Neural progenitor cell (in vitro differentiated cells): ENCODE data around the gene KRT6B. TPM values are rescaled to one million over a fixed set of nuclear protein-coding genes. Genes with fewer than 3 reads are reported as not detected.

Experiments used
- DNase-seq: peaks from one replicate; pipeline ENCODE4 v3.0.0-alpha.2; 2016; ENCODE audit warnings: low spot score
- H2AFZ ChIP-seq: fragments of 200-600 bp; sonication (generic); replicated peaks from 2 replicates; pipeline ENCODE4 v1.6.1; 2016; ENCODE audit warnings: antibody characterized with exemption
- H3F3A ChIP-seq: fragments of 200-600 bp; sonication (generic); 2 replicates; pipeline ENCODE4 v1.6.1; 2016; ENCODE audit warnings: antibody characterized with exemption, low read depth
- H3K27ac ChIP-seq: fragments of 200-600 bp; sonication (generic); 2 replicates; pipeline ENCODE4 v1.5.1; 2016; ENCODE audit warnings: mild to moderate bottlenecking
- H3K27me3 ChIP-seq: fragments of 200-600 bp; sonication (generic); 2 replicates; pipeline ENCODE4 v1.6.1; 2016; ENCODE audit warnings: mild to moderate bottlenecking, moderate library complexity
- H3K36me3 ChIP-seq: fragments of 200-600 bp; sonication (generic); 2 replicates; pipeline ENCODE4 v1.5.1; 2016
- H3K4me1 ChIP-seq: fragments of 200-600 bp; sonication (generic); 2 replicates; pipeline ENCODE4 v1.6.1; 2016; ENCODE audit warnings: mixed run types
- H3K4me2 ChIP-seq: fragments of 200-600 bp; sonication (generic); 2 replicates; pipeline ENCODE4 v1.6.1; 2016
- H3K4me3 ChIP-seq: fragments of 200-600 bp; sonication (generic); 2 replicates; pipeline ENCODE4 v1.5.1; 2016
- H3K79me2 ChIP-seq: fragments of 200-600 bp; sonication (generic); 2 replicates; pipeline ENCODE4 v1.6.1; 2016; ENCODE audit warnings: low read depth
- H3K9ac ChIP-seq: fragments of 200-600 bp; sonication (generic); 2 replicates; pipeline ENCODE4 v1.6.1; 2016
- H3K9me3 ChIP-seq: fragments of 200-600 bp; sonication (generic); 2 replicates; pipeline ENCODE4 v1.5.1; 2016; ENCODE audit warnings: low read depth
- H4K20me1 ChIP-seq: fragments of 200-600 bp; sonication (generic); 2 replicates; pipeline ENCODE4 v1.6.1; 2016; ENCODE audit warnings: low read depth
- H3K27ac Mint-ChIP-seq: 3 replicates; pipeline ENCODE4 v1.8.0; 2021; ENCODE audit warnings: mixed read lengths
- H3K27me3 Mint-ChIP-seq: 2 replicates; pipeline ENCODE4 v1.8.0; 2022; ENCODE audit warnings: low read depth, mild to moderate bottlenecking, inconsistent platforms, moderate library complexity, mixed read lengths; ENCODE audit not compliant: insufficient read depth
- H3K36me3 Mint-ChIP-seq: 3 replicates; pipeline ENCODE4 v1.8.0; 2021; ENCODE audit warnings: mixed read lengths
- H3K4me1 Mint-ChIP-seq: 3 replicates; pipeline ENCODE4 v1.8.0; 2021; ENCODE audit warnings: mixed read lengths
- H3K4me3 Mint-ChIP-seq: 3 replicates; pipeline ENCODE4 v1.8.0; 2021; ENCODE audit warnings: mild to moderate bottlenecking, moderate library complexity, mixed read lengths
- H3K9me3 Mint-ChIP-seq: 3 replicates; pipeline ENCODE4 v1.8.0; 2020; ENCODE audit warnings: mixed read lengths
- EZH2 ChIP-seq: fragments of 200-600 bp; sonication (generic); IDR thresholded peaks from 2 replicates; pipeline ENCODE4 v1.6.1; 2017; ENCODE audit warnings: antibody characterized with exemption, mild to moderate bottlenecking, moderate library complexity
- EZH2phosphoT487 ChIP-seq: fragments of 200-600 bp; sonication (generic); IDR thresholded peaks from 2 replicates; pipeline ENCODE4 v1.6.1; 2017; ENCODE audit warnings: antibody characterized with exemption
- total RNA-seq: library from RNA; depleted of rRNA; stranded (reverse); fragments of >200 nt; gene quantifications from 2 replicates; pipeline ENCODE4 v1.2.3, GENCODE V29; 2015; ENCODE audit warnings: low replicate concordance
- TF ChIP-seq, protein P1 (sequence below): fragments of 200-600 bp; sonication (generic); IDR thresholded peaks from 2 replicates; pipeline ENCODE4 v1.5.1; 2017; ENCODE audit warnings: antibody characterized with exemption, mild to moderate bottlenecking

The KRT6B gene
- total RNA-seq, 1 donor from 2014 or later: not detected

DNA sequence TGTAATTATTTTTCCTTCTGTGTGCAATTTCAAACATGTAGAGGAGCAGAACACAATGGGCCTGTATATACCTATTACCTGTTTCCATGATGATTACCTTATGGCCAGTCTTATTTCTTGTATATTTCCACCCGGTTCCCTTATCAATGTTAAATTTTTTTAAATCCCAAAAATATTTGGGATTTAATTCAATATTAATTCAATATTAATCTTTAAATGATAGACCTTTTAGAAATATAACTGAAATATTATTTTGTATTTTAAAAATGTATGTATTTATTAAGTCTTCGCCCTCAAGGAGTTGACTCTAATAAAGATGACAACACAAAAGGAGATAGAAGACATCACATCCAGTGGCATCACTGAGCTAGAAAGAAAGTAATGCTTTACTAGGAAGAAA lies 22.3 kb upstream of the KRT6B start:
- H3K27me3 Mint-ChIP-seq: peaks cover 5% of the 10 kb centered on the region
- Histone ChIP-seq H3K4me3 (no peak overlapping the region), H3K27ac (no peak overlapping the region), H3K4me2 (no peak overlapping the region), H3K27me3 (no peaks in the 10 kb centered on the region), H3K9ac (no peak overlapping the region), H3K9me3 (no peaks in the 10 kb centered on the region), H3F3A (no peaks in the 10 kb centered on the region), H3K79me2 (no peaks in the 10 kb centered on the region), H3K36me3 (no peaks in the 10 kb centered on the region), H4K20me1 (no peaks in the 10 kb centered on the region), H3K4me1 (no peaks in the 10 kb centered on the region), H2AFZ (no peak overlapping the region)
- H3K27ac Mint-ChIP-seq: no peak overlapping the region
- no peaks in the 10 kb centered on the region for H3K4me1 Mint-ChIP-seq
- no peaks in the 10 kb centered on the region for H3K9me3 Mint-ChIP-seq
- TF ChIP-seq EZH2phosphoT487: no peak
- TF ChIP-seq, protein P1, sequence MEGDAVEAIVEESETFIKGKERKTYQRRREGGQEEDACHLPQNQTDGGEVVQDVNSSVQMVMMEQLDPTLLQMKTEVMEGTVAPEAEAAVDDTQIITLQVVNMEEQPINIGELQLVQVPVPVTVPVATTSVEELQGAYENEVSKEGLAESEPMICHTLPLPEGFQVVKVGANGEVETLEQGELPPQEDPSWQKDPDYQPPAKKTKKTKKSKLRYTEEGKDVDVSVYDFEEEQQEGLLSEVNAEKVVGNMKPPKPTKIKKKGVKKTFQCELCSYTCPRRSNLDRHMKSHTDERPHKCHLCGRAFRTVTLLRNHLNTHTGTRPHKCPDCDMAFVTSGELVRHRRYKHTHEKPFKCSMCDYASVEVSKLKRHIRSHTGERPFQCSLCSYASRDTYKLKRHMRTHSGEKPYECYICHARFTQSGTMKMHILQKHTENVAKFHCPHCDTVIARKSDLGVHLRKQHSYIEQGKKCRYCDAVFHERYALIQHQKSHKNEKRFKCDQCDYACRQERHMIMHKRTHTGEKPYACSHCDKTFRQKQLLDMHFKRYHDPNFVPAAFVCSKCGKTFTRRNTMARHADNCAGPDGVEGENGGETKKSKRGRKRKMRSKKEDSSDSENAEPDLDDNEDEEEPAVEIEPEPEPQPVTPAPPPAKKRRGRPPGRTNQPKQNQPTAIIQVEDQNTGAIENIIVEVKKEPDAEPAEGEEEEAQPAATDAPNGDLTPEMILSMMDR: no peak
- TF ChIP-seq EZH2: no peak
- DNase-seq: no peak
- H3K36me3 Mint-ChIP-seq: no peaks in the 10 kb centered on the region
- no peak overlapping the region for H3K4me3 Mint-ChIP-seq

DNA sequence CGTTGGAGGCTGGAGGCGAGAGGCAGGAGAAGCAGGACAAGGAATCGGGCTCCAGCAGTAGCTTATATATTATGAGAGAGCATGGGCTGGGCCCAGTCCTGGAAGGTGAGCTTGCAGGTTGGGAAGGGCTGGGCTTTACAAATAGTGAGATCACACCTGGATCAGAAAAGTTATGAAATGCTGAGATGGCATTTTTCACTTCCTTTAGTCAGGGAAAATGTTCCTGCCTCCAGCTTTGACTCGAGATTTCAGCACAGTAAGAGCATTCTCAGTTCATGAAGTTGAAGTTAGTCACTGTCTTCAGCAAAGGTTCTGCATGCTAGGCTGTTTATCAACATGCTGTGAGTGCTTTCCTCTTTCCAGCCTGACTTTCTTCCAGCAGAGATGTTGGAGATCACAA lies 21.8 kb upstream of the KRT6B start, which contains the start of gene KRT6C:
Gene KRT6C (minus strand): TSS at position 38 of the 400 bp plus-strand sequence. CDS start 68 bp downstream, outside the sequence.
- TF ChIP-seq EZH2: no peak
- TF ChIP-seq, protein P1: no peak
- no peak for TF ChIP-seq EZH2phosphoT487
- Histone ChIP-seq H3K4me3 (no peak within 1 kb of the TSS), H3K9ac (no peak within 1 kb of the TSS), H3K27ac (no peak within 1 kb of the TSS), H3K79me2 (no peaks in the 10 kb centered on the region), H3K9me3 (no peaks in the 10 kb centered on the region), H3K36me3 (no peaks in the 10 kb centered on the region), H3K4me2 (no peak within 1 kb of the TSS), H4K20me1 (no peaks in the 10 kb centered on the region), H3K4me1 (no peaks in the 10 kb centered on the region), H3F3A (no peaks in the 10 kb centered on the region), H2AFZ (no peak within 1 kb of the TSS), H3K27me3 (no peaks in the 10 kb centered on the region)
- H3K4me3 Mint-ChIP-seq: no peak within 1 kb of the TSS
- H3K4me1 Mint-ChIP-seq: no peaks in the 10 kb centered on the region
- H3K27ac Mint-ChIP-seq: no peak within 1 kb of the TSS
- H3K9me3 Mint-ChIP-seq: no peaks in the 10 kb centered on the region
- no peaks in the 10 kb centered on the region for H3K36me3 Mint-ChIP-seq
- peaks cover 5% of the 10 kb centered on the region for H3K27me3 Mint-ChIP-seq
- no peak for DNase-seq

DNA sequence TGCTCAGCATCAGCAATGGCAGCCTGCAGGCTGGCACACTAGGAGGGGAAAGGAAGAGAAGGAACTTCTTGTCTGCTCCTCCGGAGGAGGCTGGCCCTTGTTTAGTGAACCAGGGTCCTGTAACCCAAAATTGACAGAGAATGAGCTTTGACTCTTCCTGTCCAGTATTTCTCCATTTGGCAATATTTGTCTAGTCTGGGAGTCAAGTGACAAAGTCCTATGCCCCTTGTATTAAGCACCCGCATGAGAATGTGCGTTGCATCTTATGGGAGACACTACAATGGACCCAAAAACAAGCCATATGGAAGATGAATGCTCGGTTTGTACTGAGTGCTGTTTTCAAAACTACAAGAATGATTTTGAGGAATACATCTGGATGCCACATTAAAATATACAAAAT lies 17.9 kb upstream of the KRT6B start:
- no peak overlapping the region for H3K4me2 ChIP-seq
- Mint-ChIP-seq H3K27me3 (peaks cover 6% of the 10 kb centered on the region), H3K4me1 (no peaks in the 10 kb centered on the region), H3K36me3 (no peaks in the 10 kb centered on the region), H3K4me3 (no peak overlapping the region), H3K9me3 (no peaks in the 10 kb centered on the region), H3K27ac (no peak overlapping the region)
- H3K9me3 ChIP-seq: no peaks in the 10 kb centered on the region
- H2AFZ ChIP-seq: no peak overlapping the region
- H3K4me1 ChIP-seq: no peaks in the 10 kb centered on the region
- TF ChIP-seq EZH2phosphoT487 (no peak), EZH2 (no peak)
- TF ChIP-seq, protein P1: no peak
- no peak overlapping the region for H3K4me3 ChIP-seq
- H4K20me1 ChIP-seq: no peaks in the 10 kb centered on the region
- no peaks in the 10 kb centered on the region for H3F3A ChIP-seq
- H3K36me3 ChIP-seq: no peaks in the 10 kb centered on the region
- no peak overlapping the region for H3K9ac ChIP-seq
- no peaks in the 10 kb centered on the region for H3K27me3 ChIP-seq
- DNase-seq: no peak
- H3K79me2 ChIP-seq: no peaks in the 10 kb centered on the region
- no peak overlapping the region for H3K27ac ChIP-seq
